Loucy (cell line): ENCODE data around the gene PPFIA3.

Source experiments
- H2AFZ ChIP-seq: fragments of 200-600 bp; sonication (generic); 2 replicates; pipeline ENCODE4 v1.6.0; 2016; ENCODE audit warnings: antibody characterized with exemption, mild to moderate bottlenecking, low read length, moderate library complexity
- H3F3A ChIP-seq: fragments of 200-600 bp; 2 replicates; pipeline ENCODE4 v1.6.0; 2016; ENCODE audit warnings: antibody characterized with exemption, low read depth, mild to moderate bottlenecking
- H3K27me3 ChIP-seq: fragments of 200-600 bp; sonication (generic); 2 replicates; pipeline ENCODE4 v1.6.1; 2014; ENCODE audit warnings: low read length, mild to moderate bottlenecking; ENCODE audit not compliant: insufficient read depth, poor library complexity, severe bottlenecking
- H3K36me3 ChIP-seq: fragments of 200-600 bp; sonication (generic); 2 replicates; pipeline ENCODE4 v1.6.1; 2016; ENCODE audit warnings: low read length; ENCODE audit not compliant: insufficient read depth
- H3K4me1 ChIP-seq: fragments of 200-600 bp; sonication (generic); 2 replicates; pipeline ENCODE4 v1.5.1; 2014; ENCODE audit warnings: low read length, mild to moderate bottlenecking; ENCODE audit not compliant: insufficient read depth, poor library complexity, severe bottlenecking
- H3K4me2 ChIP-seq: fragments of 200-600 bp; sonication (generic); 2 replicates; pipeline ENCODE4 v1.6.0; 2014; ENCODE audit warnings: antibody characterized with exemption, low read length, low read depth, mild to moderate bottlenecking; ENCODE audit not compliant: poor library complexity, severe bottlenecking
- H3K4me3 ChIP-seq: fragments of 200-600 bp; sonication (generic); 2 replicates; pipeline ENCODE4 v1.5.1; 2014; ENCODE audit warnings: low read length, mild to moderate bottlenecking, mixed read lengths; ENCODE audit not compliant: poor library complexity, severe bottlenecking
- H3K79me2 ChIP-seq: fragments of 200-600 bp; sonication (generic); 2 replicates; pipeline ENCODE4 v1.6.1; 2014; ENCODE audit warnings: low read length; ENCODE audit not compliant: insufficient read depth
- H3K9ac ChIP-seq: fragments of 200-600 bp; sonication (generic); 2 replicates; pipeline ENCODE4 v1.6.0; 2014; ENCODE audit warnings: mild to moderate bottlenecking, low read depth, low read length, moderate library complexity; ENCODE audit not compliant: poor library complexity, severe bottlenecking
- H3K9me2 ChIP-seq: fragments of 200-600 bp; sonication (generic); replicated peaks from 2 replicates; pipeline ENCODE4 v1.6.1; 2016; ENCODE audit warnings: low read depth, low read length, mixed read lengths
- H3K9me3 ChIP-seq: fragments of 200-600 bp; sonication (generic); 2 replicates; pipeline ENCODE4 v1.6.1; 2014; ENCODE audit warnings: mild to moderate bottlenecking, antibody characterized with exemption, low read length, low read depth; ENCODE audit not compliant: insufficient read depth
- H4K20me1 ChIP-seq: fragments of 200-600 bp; sonication (generic); 2 replicates; pipeline ENCODE4 v1.6.0; 2014; ENCODE audit warnings: antibody characterized with exemption, low read length, mild to moderate bottlenecking; ENCODE audit not compliant: insufficient read depth, poor library complexity, severe bottlenecking
- EZH2phosphoT487 ChIP-seq: fragments of 200-600 bp; IDR thresholded peaks from 2 replicates; pipeline ENCODE4 v1.6.1; 2018; ENCODE audit warnings: antibody characterized with exemption, mild to moderate bottlenecking, moderate library complexity, borderline replicate concordance
- TF ChIP-seq, protein P1 (sequence below): fragments of 200-600 bp; sonication (generic); conservative IDR thresholded peaks from 2 replicates; pipeline ENCODE4 v1.5.1; 2014; ENCODE audit warnings: mild to moderate bottlenecking, antibody characterized with exemption, low read length

The PPFIA3 gene

DNA sequence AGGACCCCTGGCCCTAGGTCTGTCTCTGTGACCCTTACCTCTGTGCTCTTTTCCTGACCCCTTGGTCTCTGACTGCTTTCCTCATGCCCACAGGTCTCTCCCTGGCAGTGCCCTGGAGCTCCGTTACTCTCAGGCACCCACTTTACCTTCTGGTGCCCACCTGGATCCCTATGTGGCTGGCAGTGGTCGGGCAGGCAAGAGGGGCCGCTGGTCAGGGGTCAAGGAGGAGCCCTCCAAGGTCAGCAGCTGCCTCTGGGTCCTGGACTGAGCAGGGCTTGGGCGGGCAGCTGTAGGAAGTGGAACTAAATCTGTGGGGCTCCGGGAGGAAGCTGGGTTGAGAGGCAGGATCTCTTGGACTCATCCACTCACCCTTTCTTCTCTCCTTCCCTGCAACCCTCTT lies 16.3 kb downstream of the PPFIA3 start:
- no peak overlapping the region for H3K4me3 ChIP-seq
- no peaks in the 10 kb centered on the region for H3K9me2 ChIP-seq
- no peaks in the 10 kb centered on the region for H3F3A ChIP-seq
- H3K4me2 ChIP-seq: no peak overlapping the region
- no peaks in the 10 kb centered on the region for H3K4me1 ChIP-seq
- H3K9me3 ChIP-seq: no peaks in the 10 kb centered on the region
- H3K79me2 ChIP-seq: no peaks in the 10 kb centered on the region
- no peaks in the 10 kb centered on the region for H4K20me1 ChIP-seq
- no peaks in the 10 kb centered on the region for H3K36me3 ChIP-seq
- H3K9ac ChIP-seq: no peak overlapping the region
- no peaks in the 10 kb centered on the region for H3K27me3 ChIP-seq
- H2AFZ ChIP-seq: no peak overlapping the region
- TF ChIP-seq EZH2phosphoT487: no peak
- TF ChIP-seq, protein P1, sequence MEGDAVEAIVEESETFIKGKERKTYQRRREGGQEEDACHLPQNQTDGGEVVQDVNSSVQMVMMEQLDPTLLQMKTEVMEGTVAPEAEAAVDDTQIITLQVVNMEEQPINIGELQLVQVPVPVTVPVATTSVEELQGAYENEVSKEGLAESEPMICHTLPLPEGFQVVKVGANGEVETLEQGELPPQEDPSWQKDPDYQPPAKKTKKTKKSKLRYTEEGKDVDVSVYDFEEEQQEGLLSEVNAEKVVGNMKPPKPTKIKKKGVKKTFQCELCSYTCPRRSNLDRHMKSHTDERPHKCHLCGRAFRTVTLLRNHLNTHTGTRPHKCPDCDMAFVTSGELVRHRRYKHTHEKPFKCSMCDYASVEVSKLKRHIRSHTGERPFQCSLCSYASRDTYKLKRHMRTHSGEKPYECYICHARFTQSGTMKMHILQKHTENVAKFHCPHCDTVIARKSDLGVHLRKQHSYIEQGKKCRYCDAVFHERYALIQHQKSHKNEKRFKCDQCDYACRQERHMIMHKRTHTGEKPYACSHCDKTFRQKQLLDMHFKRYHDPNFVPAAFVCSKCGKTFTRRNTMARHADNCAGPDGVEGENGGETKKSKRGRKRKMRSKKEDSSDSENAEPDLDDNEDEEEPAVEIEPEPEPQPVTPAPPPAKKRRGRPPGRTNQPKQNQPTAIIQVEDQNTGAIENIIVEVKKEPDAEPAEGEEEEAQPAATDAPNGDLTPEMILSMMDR: no peak

DNA sequence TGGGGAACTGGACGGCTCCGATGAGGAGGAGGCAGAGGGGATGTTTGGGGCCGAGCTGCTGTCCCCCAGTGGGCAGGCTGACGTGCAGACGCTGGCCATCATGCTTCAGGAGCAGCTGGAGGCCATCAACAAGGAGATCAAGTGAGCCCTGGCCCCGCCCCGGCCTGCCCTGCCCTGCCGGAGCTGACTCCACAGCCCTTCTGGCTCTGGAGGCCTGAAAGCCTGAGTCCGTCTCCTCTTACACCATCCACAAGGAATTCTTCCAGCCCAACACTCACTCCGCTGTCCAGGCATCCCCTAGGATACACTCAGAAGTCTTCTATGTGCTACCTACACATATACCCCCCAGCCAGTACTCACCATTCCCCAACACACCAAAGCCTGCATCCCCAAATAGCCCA lies 17.4 kb downstream of the PPFIA3 start:
- Histone ChIP-seq H3K79me2 (no peaks in the 10 kb centered on the region), H3F3A (no peaks in the 10 kb centered on the region), H3K9me3 (no peaks in the 10 kb centered on the region), H3K9me2 (no peaks in the 10 kb centered on the region), H3K27me3 (no peaks in the 10 kb centered on the region), H3K4me1 (no peaks in the 10 kb centered on the region), H2AFZ (no peak overlapping the region), H3K4me3 (no peak overlapping the region), H3K9ac (no peak overlapping the region), H4K20me1 (no peaks in the 10 kb centered on the region), H3K36me3 (no peaks in the 10 kb centered on the region), H3K4me2 (no peak overlapping the region)
- TF ChIP-seq, protein P1: no peak
- TF ChIP-seq EZH2phosphoT487: no peak

DNA sequence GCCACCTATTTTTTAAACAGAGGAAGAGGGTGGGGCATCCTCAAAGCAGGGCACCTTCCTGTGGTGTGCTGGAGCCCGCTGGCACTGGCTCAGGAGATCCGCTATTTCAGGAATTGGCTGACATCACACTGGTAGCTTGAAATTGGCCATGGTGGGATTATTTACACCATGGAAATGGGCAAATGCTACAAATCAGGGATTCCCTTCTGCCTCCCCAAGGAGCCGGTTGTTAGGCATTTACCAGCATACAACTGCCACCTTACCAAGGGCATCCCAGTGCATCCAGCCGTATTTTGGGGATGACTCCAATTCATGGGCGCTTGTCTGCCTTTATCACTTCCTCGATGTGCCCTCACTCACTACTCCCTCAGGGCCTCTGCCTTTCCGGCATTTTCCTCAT lies 21.6 kb downstream of the PPFIA3 start:
- no peaks in the 10 kb centered on the region for H3K36me3 ChIP-seq
- no peaks in the 10 kb centered on the region for H3K27me3 ChIP-seq
- peaks cover 5% of the 10 kb centered on the region for H3K4me1 ChIP-seq
- H4K20me1 ChIP-seq: no peaks in the 10 kb centered on the region
- H3K79me2 ChIP-seq: no peaks in the 10 kb centered on the region
- no peak for TF ChIP-seq EZH2phosphoT487
- TF ChIP-seq, protein P1: no peak
- H3K9me3 ChIP-seq: no peaks in the 10 kb centered on the region
- no peaks in the 10 kb centered on the region for H3F3A ChIP-seq
- H3K9me2 ChIP-seq: no peaks in the 10 kb centered on the region
- no peak overlapping the region for H3K4me2 ChIP-seq
- no peak overlapping the region for H3K9ac ChIP-seq
- H2AFZ ChIP-seq: no peak overlapping the region
- no peak overlapping the region for H3K4me3 ChIP-seq
